ENCODE measurements around the gene JARID2. TPM values are rescaled to one million over a fixed set of nuclear protein-coding genes. Genes with fewer than 3 reads are reported as not detected.

Gene JARID2
- total and polyA plus RNA-seq, 9 of the 15 experiments (the other 6 are each of a cell fraction or from before 2014, with no cell fraction given) = 5.0 to 29.0 (median 15.6) TPM

GRCh38 chr6:15504040-15504495 is 258.2 kb downstream of the JARID2 start:
- Histone ChIP-seq H3K4me3 (no peak overlapping the region), H4K20me1 (replicated peaks; ENCODE audit: control insufficient read depth, insufficient read depth, low read length) (no peaks in the 10 kb centered on the region), H3K9ac (ENCODE audit: insufficient read depth in 1 of 2, low read depth in 2 of 2, low read length in 2 of 2) (no peak overlapping the region), H3K4me1 (replicated peaks in 1 of 2; ENCODE audit: control insufficient read depth in 2 of 2, insufficient read depth in 2 of 2, low read length in 2 of 2) (peaks cover 5 to 7% of the 10 kb centered on the region in 2 experiments), H3K36me3 (ENCODE audit: control insufficient read depth, insufficient read depth, low read length) (peaks cover 87% of the 10 kb centered on the region), H3K27ac (ENCODE audit: extremely low read depth, low read depth, low read length) (no peak overlapping the region), H3K9me1 (ENCODE audit: control insufficient read depth, insufficient read depth, low read length) (no peaks in the 10 kb centered on the region), H3K4me2 (ENCODE audit: insufficient read depth, low read length) (no peak overlapping the region), H3K27me3 (ENCODE audit: control insufficient read depth in 2 of 2, insufficient read depth in 2 of 2, low read length in 2 of 2) (no peaks in the 10 kb centered on the region), H3K79me2 (ENCODE audit: control insufficient read depth, insufficient read depth, low read length) (no peaks in the 10 kb centered on the region; the same call in 2 of the 3 replicates), H2AFZ (ENCODE audit: low read depth, low read length) (no peak overlapping the region), H3K9me3 (replicated peaks; ENCODE audit: control insufficient read depth, insufficient read depth, low read depth, low read length) (no peaks in the 10 kb centered on the region)
- intact Hi-C loops (cut with micrococcal nuclease) = no loop called here
- DNase-seq (ENCODE audit: extremely low read depth in 1 of 4, low spot score in 3 of 4) (no peak), FAIRE-seq (no peak), ATAC-seq (no peak)
- POLR2A ChIA-PET = interaction anchor here (0.9 to 1.0 kb wide), 2 partner anchors 11 to 18 kb away, joined by 3 to 4 read pairs; no protein-coding TSS in a partner anchor
- in situ Hi-C loops (cut with MboI) = no loop called here
- TF ChIP-seq ID3 (CRISPR knock-in tag; IDR thresholded peaks at IDR 0.05) = no peak
- TF ChIP-seq ID3 (tag; IDR thresholded peaks at IDR 0.05) = no peak
- BruUV-seq (replicated peaks) = no TSS peak
- WGBS (ENCODE audit: insufficient coverage, low coverage, missing lambda C conversion rate) = 93% methylated on average over 12 of the region's 12 CpGs
- CTCF ChIA-PET (ENCODE audit: low intra/inter-chr PET ratio) = no interaction called here

GRCh38 chr6:15504581-15505350 is 258.9 kb downstream of the JARID2 start:
- Histone ChIP-seq H3K4me2 (ENCODE audit: insufficient read depth, low read length) (no peak overlapping the region), H3K79me2 (ENCODE audit: control insufficient read depth, insufficient read depth, low read length) (no peaks in the 10 kb centered on the region; the same call in 2 of the 3 replicates), H3K4me1 (replicated peaks in 1 of 2; ENCODE audit: control insufficient read depth in 2 of 2, insufficient read depth in 2 of 2, low read length in 2 of 2) (peaks cover 12 to 14% of the 10 kb centered on the region in 2 experiments), H3K9me1 (ENCODE audit: control insufficient read depth, insufficient read depth, low read length) (no peaks in the 10 kb centered on the region), H3K27me3 (ENCODE audit: control insufficient read depth in 2 of 2, insufficient read depth in 2 of 2, low read length in 2 of 2) (no peaks in the 10 kb centered on the region), H4K20me1 (replicated peaks; ENCODE audit: control insufficient read depth, insufficient read depth, low read length) (no peaks in the 10 kb centered on the region), H3K27ac (ENCODE audit: extremely low read depth, low read depth, low read length) (no peak overlapping the region), H2AFZ (ENCODE audit: low read depth, low read length) (no peak overlapping the region), H3K9ac (ENCODE audit: insufficient read depth in 1 of 2, low read depth in 2 of 2, low read length in 2 of 2) (no peak overlapping the region), H3K9me3 (replicated peaks; ENCODE audit: control insufficient read depth, insufficient read depth, low read depth, low read length) (no peaks in the 10 kb centered on the region), H3K4me3 (no peak overlapping the region), H3K36me3 (ENCODE audit: control insufficient read depth, insufficient read depth, low read length) (peaks cover 87% of the 10 kb centered on the region)
- no peak for FAIRE-seq
- 91% methylated on average over 24 of the region's 26 CpGs for WGBS (ENCODE audit: insufficient coverage, low coverage, missing lambda C conversion rate)
- intact Hi-C loops (cut with micrococcal nuclease) = no loop called here
- in situ Hi-C loops (cut with MboI) = no loop called here
- ATAC-seq = no peak
- DNase-seq (ENCODE audit: extremely low read depth in 1 of 4, low spot score in 3 of 4) = no peak
- POLR2A ChIA-PET = interaction anchor here (0.6 to 1.0 kb wide), 5 partner anchors 17 to 1626 kb away, joined by 3 to 4 read pairs (median 3); no protein-coding TSS in a partner anchor
- BruUV-seq (replicated peaks) = no TSS peak
- no peak for TF ChIP-seq ZNF347 (CRISPR knock-in tag; IDR thresholded peaks at IDR 0.05; ENCODE audit: low read depth)
- TF ChIP-seq ARHGAP35 (IDR thresholded peaks at IDR 0.05; ENCODE audit: partially characterized antibody) = no peak
- no peak for TF ChIP-seq CHD1 (IDR thresholded peaks at IDR 0.05; ENCODE audit: low read length)
- TF ChIP-seq NFIC (IDR thresholded peaks at IDR 0.05) = peak; percentile 59
- TF ChIP-seq ZBTB11 (CRISPR knock-in tag; IDR thresholded peaks at IDR 0.05) = no peak
- CTCF ChIA-PET (ENCODE audit: low intra/inter-chr PET ratio) = no interaction called here

All from K562 (cell line).